Stomach (tissue), 9 donors: Measurements from ENCODE around the gene KIRREL3. TPM values are rescaled to one million over a fixed set of nuclear protein-coding genes. Genes with fewer than 3 reads are reported as not detected.

Experiments used
- DNase-seq, 2 donors: peaks; one replicate each; pipeline versions ENCODE4 v3.0.0 to v3.0.0-alpha.2; 2013 to 2019
- H3K27ac ChIP-seq, 5 donors: fragments of 200-600 bp in 4 of 5; sonication (generic) in 4 of 5; one replicate each; pipeline ENCODE4 v1.5.1; 2013 to 2019; ENCODE audit warnings: mild to moderate bottlenecking in 1 of 5, moderate library complexity in 1 of 5
- H3K27me3 ChIP-seq, 3 donors: fragments of 200-600 bp; sonication (generic); one replicate each; pipeline ENCODE4 v1.5.1; 2017 to 2019; ENCODE audit warnings: mixed run types in 1 of 3
- H3K36me3 ChIP-seq, 4 donors: fragments of 200-600 bp; sonication (generic); 1 replicate in 3 of 4; 2 replicates in 1 of 4; pipeline ENCODE4 v1.5.1; 2016 to 2019
- H3K4me1 ChIP-seq, 4 donors: fragments of 200-600 bp; sonication (generic); one replicate each; pipeline ENCODE4 v1.5.1; 2016 to 2019
- H3K4me3 ChIP-seq, 4 donors: fragments of 200-600 bp; sonication (generic) in 3 of 4; one replicate each; pipeline ENCODE4 v1.5.1; 2016 to 2019; ENCODE audit warnings: mild to moderate bottlenecking in 1 of 4
- H3K9me3 ChIP-seq, 4 donors: fragments of 200-600 bp; sonication (generic); one replicate each; pipeline ENCODE4 v1.5.1; 2016 to 2019
- CTCF ChIP-seq, 7 experiments: fragments of 450-650 bp in 4 of 7; fragments of 200-600 bp in 3 of 7; sonication (generic) in 3 of 7; IDR thresholded peaks; one replicate each; pipeline ENCODE4 v1.5.1; 2016 to 2019; ENCODE audit warnings: antibody characterized with exemption in 7 of 7, control low read depth in 2 of 7, mild to moderate bottlenecking in 1 of 7
- EP300 ChIP-seq: sonication (generic); formaldehyde crosslinking; IDR thresholded peaks from one replicate; pipeline ENCODE4 v1.6.1; 2017; ENCODE audit warnings: antibody characterized with exemption
- POLR2A ChIP-seq, 4 donors: fragments of 450-650 bp; IDR thresholded peaks; one replicate each; pipeline ENCODE4 v1.6.1; 2016; ENCODE audit warnings: antibody characterized with exemption in 4 of 4, control low read depth in 2 of 4, mild to moderate bottlenecking in 1 of 4, moderate library complexity in 1 of 4
- POLR2AphosphoS5 ChIP-seq, 3 donors: sonication (generic); formaldehyde crosslinking; IDR thresholded peaks; one replicate each; pipeline ENCODE4 v1.6.1; 2016; ENCODE audit warnings: antibody characterized with exemption in 3 of 3
- WGBS, 5 donors: extraction: QIAGEN DNeasy Blood & Tissue Kit in 3 of 5; methylation state at CpG; one replicate each; pipeline versions ENCODE4 v1.1.5 to v1.1.7; 2013 to 2018; 5-methylcytosine and 5-hydroxymethylcytosine counted together
- intact Hi-C: fragments of 100-400 bp; cut with DNase I; formaldehyde crosslinking; loops from one replicate; pipeline ENCODE4 v1.15.1; 2023; ENCODE audit warnings: low total_unique reads
- polyA plus RNA-seq, 3 donors: library from polyadenylated mRNA; stranded (reverse); fragments of 200-250 nt; gene quantifications; one replicate each; pipeline ENCODE4 v1.2.3, GENCODE V29; 2013
- total RNA-seq, 5 donors: library from RNA; depleted of rRNA; stranded (reverse); fragments of >200 nt; gene quantifications; one replicate each; pipeline versions ENCODE4 v1.1.0 to v1.2.3, GENCODE V29; 2014 to 2016
- donor health status: healthy with polysubstance abuse.
- donor health status: Bipolar disorder and iron deficiency.
- donor health status: healthy.

Gene KIRREL3
- total and polyA plus RNA-seq, 8 donors: 0.10 to 1.7 (median 0.38) TPM; not detected in 4

GRCh38 chr11:126433989-126434949 is 566.3 kb downstream of the KIRREL3 start:
- WGBS, 5 donors: 73 to 77% (median 74%) methylated on average over 13 to 16 of the region's 16 CpGs
- no peak for DNase-seq
- Histone ChIP-seq H3K27ac (no peak overlapping the region), H3K27me3 (no peaks in the 10 kb centered on the region), H3K4me3 (no peak overlapping the region), H3K4me1 (peaks cover 0 to 15% (median 9%) of the 10 kb centered on the region in 4 donors), H3K9me3 (no peaks in the 10 kb centered on the region), H3K36me3 (no peaks in the 10 kb centered on the region)
- intact Hi-C loops: loop anchor here (10.0 kb wide), 1 partner anchor 911 kb away; no protein-coding TSS in a partner anchor
- TF ChIP-seq EP300 (no peak), POLR2AphosphoS5 (IDR thresholded peaks at IDR 0.05) (no peak), CTCF (IDR thresholded peaks at IDR 0.05) (no peak), POLR2A (IDR thresholded peaks at IDR 0.05) (no peak)

- intact Hi-C loops: loop anchor here (10.0 kb wide), 1 partner anchor 911 kb away; no protein-coding TSS in a partner anchor
- Histone ChIP-seq H3K9me3 (no peaks in the 10 kb centered on the region), H3K4me1 (peaks cover 0 to 15% (median 9%) of the 10 kb centered on the region in 4 donors), H3K4me3 (no peak overlapping the region), H3K27ac (no peak overlapping the region), H3K27me3 (no peaks in the 10 kb centered on the region), H3K36me3 (no peaks in the 10 kb centered on the region)
- WGBS, 5 donors: 82 to 90% (median 88%) methylated on average over 11 of the region's 11 CpGs
- TF ChIP-seq POLR2A (IDR thresholded peaks at IDR 0.05) (no peak), CTCF (IDR thresholded peaks at IDR 0.05) (no peak), EP300 (no peak), POLR2AphosphoS5 (IDR thresholded peaks at IDR 0.05) (no peak)
- no peak for DNase-seq
Measured at GRCh38 chr11:126433244-126433846, 567.2 kb downstream of the KIRREL3 start.

- no peaks in the 10 kb centered on the region for H3K36me3 ChIP-seq
- 77 to 89% (median 84%) methylated on average over 5 to 6 of the region's 6 CpGs for WGBS, 5 donors
- TF ChIP-seq EP300: no peak
- TF ChIP-seq CTCF (IDR thresholded peaks at IDR 0.05): no peak
- TF ChIP-seq POLR2AphosphoS5 (IDR thresholded peaks at IDR 0.05): no peak
- TF ChIP-seq POLR2A (IDR thresholded peaks at IDR 0.05): no peak
- H3K4me3 ChIP-seq: no peak overlapping the region
- no peaks in the 10 kb centered on the region for H3K27me3 ChIP-seq
- H3K27ac ChIP-seq: peak overlapping the region in 3 of 5 donors; percentile 63 to 67 (median 65)
- no peaks in the 10 kb centered on the region for H3K9me3 ChIP-seq
- intact Hi-C loops: loop anchor here (10.0 kb wide), 1 partner anchor 912 kb away; no protein-coding TSS in a partner anchor
- no peak for DNase-seq
- H3K4me1 ChIP-seq: peaks cover 0 to 15% (median 9%) of the 10 kb centered on the region in 4 donors
Measured at GRCh38 chr11:126432525-126432924, 568.0 kb downstream of the KIRREL3 start.

- no peak for DNase-seq
- Histone ChIP-seq H3K4me1 (peaks cover 0 to 16% (median 9%) of the 10 kb centered on the region in 4 donors), H3K4me3 (no peak overlapping the region), H3K27ac (peak overlapping the region in 4 of 5 donors; percentile 59 to 67 (median 64)), H3K27me3 (no peaks in the 10 kb centered on the region), H3K36me3 (no peaks in the 10 kb centered on the region), H3K9me3 (no peaks in the 10 kb centered on the region)
- intact Hi-C loops: loop anchor here (10.0 kb wide), 1 partner anchor 913 kb away; no protein-coding TSS in a partner anchor
- WGBS, 5 donors: 30 to 67% (median 63%) methylated on average over 3 of the region's 3 CpGs
- no peak for TF ChIP-seq POLR2A (IDR thresholded peaks at IDR 0.05)
- TF ChIP-seq POLR2AphosphoS5 (IDR thresholded peaks at IDR 0.05): no peak
- no peak for TF ChIP-seq EP300
- TF ChIP-seq CTCF (IDR thresholded peaks at IDR 0.05): no peak
Measured at GRCh38 chr11:126432065-126432461, 568.5 kb downstream of the KIRREL3 start.
